HG03135 (cell line): ENCODE results near the gene TMEM221.

Experiments
- ATAC-seq: cut with Tn5 transposase; IDR thresholded peaks from one replicate; pipeline ENCODE4 v1.9.1; 2021; ENCODE audit warnings: mild to moderate bottlenecking, moderate library complexity; ENCODE audit not compliant: unreplicated experiment

TMEM221 gene

GRCh38 chr19:17445526-17446165 lies 2.8 kb downstream of the TMEM221 start:
- no peak for ATAC-seq

- ATAC-seq, result no peak
Observed at GRCh38 chr19:17441241-17442021, 7.0 kb downstream of the TMEM221 start.

GRCh38 chr19:17436874-17437267 lies 11.6 kb downstream of the TMEM221 start:
- ATAC-seq, result no peak

GRCh38 chr19:17436094-17436873 lies 12.2 kb downstream of the TMEM221 start:
- no peak for ATAC-seq

- no peak for ATAC-seq
Observed at GRCh38 chr19:17435218-17435617, 13.2 kb downstream of the TMEM221 start.

GRCh38 chr19:17431417-17431816 lies 17.1 kb downstream of the TMEM221 start:
- no peak for ATAC-seq

GRCh38 chr19:17429641-17430113 lies 18.8 kb downstream of the TMEM221 start:
- ATAC-seq, result no peak

GRCh38 chr19:17424743-17425365 lies 23.6 kb downstream of the TMEM221 start:
- no peak for ATAC-seq

- ATAC-seq, result no peak
Observed at GRCh38 chr19:17423429-17424208, 24.8 kb downstream of the TMEM221 start.

GRCh38 chr19:17421942-17422341 lies 26.5 kb downstream of the TMEM221 start:
- ATAC-seq, result no peak

GRCh38 chr19:17420475-17420924 lies 28.0 kb downstream of the TMEM221 start:
- no peak for ATAC-seq

GRCh38 chr19:17419621-17420474 lies 28.6 kb downstream of the TMEM221 start, which contains the start of gene MVB12A:
MVB12A (plus strand) TSS chr19:17420047; CDS start chr19:17420136, 89 bp downstream.
- ATAC-seq, result peak; percentile 85

- no peak for ATAC-seq
Observed at GRCh38 chr19:17419154-17419620, 29.3 kb downstream of the TMEM221 start.

GRCh38 chr19:17418710-17419109 lies 29.8 kb downstream of the TMEM221 start:
- no peak for ATAC-seq

GRCh38 chr19:17415121-17415520 lies 33.3 kb downstream of the TMEM221 start:
- no peak for ATAC-seq

- no peak for ATAC-seq
Observed at GRCh38 chr19:17414097-17414496, 34.4 kb downstream of the TMEM221 start.

GRCh38 chr19:17411801-17412200 lies 36.7 kb downstream of the TMEM221 start:
- ATAC-seq, result no peak

- no peak for ATAC-seq
Observed at GRCh38 chr19:17409990-17410389, 38.5 kb downstream of the TMEM221 start.

- ATAC-seq, result no peak
Observed at GRCh38 chr19:17406887-17407196, 41.6 kb downstream of the TMEM221 start.
